Adrenal gland (tissue), 5 donors: ENCODE results near the gene RRBP1.

Experiments
- CTCF ChIP-seq, 6 experiments: fragments of 450-650 bp in 4 of 6; fragments of 200-600 bp in 2 of 6; sonication (generic) in 1 of 6; IDR thresholded peaks; 1 replicate in 5 of 6; 2 replicates in 1 of 6; pipeline versions ENCODE4 v1.5.1 to v1.8.0; 2016 to 2021; ENCODE audit warnings: antibody characterized with exemption in 6 of 6, mild to moderate bottlenecking in 2 of 6, moderate library complexity in 1 of 6
- POLR2A ChIP-seq, 2 donors: fragments of 450-650 bp; IDR thresholded peaks; one replicate each; pipeline ENCODE4 v1.6.1; 2017; ENCODE audit warnings: antibody characterized with exemption in 2 of 2, mild to moderate bottlenecking in 2 of 2, moderate library complexity in 1 of 2
- donor health status: DM: no; HTN: no; CAD: no.

DNA sequence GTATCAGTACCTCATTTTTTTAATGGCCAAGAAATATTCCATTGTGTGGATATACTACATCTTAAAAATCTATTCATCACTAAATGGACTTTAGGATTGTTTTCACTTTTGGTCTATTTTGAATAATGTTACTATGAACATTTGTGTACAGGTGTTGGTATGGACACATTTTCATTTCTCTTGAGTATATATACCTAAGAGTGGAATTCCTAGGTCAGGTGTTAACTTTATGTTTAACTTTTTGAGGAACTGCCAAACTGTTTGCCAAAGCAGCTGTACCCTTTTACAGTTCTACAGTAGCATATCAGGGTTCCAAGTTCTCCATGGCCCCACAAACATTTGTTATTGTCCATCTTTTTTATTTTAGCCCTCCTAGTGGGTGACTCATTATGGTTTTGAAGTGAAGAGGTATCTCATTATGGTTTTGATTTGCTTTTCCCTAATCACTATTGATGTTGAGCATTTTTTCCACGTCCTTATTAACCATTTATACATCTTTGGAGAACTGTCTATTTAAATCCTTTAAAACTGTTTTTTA is 84.0 kb downstream of the RRBP1 start:
- TF ChIP-seq CTCF (IDR thresholded peaks at IDR 0.05) (no peak), POLR2A (IDR thresholded peaks at IDR 0.05) (no peak)
